ENCODE measurements around the gene SAE1.
A peak's percentile ranks its signal among the peaks of the same experiment; 100 is the strongest.
"Not testable (repeated sequence)": the region's sequence is repeated elsewhere in the genome, so short reads cannot be mapped to it uniquely, and the experiment has no call there.

The SAE1 gene

GRCh38 chr19:47243364-47243775, 112.7 kb downstream of the SAE1 start:
- DNase-seq: no peak

- peak; percentile 91 for DNase-seq
Observed at GRCh38 chr19:47243776-47244547, 113.3 kb downstream of the SAE1 start.

- peak; percentile 71 for DNase-seq
Observed at GRCh38 chr19:47247308-47247990, 116.8 kb downstream of the SAE1 start.

- DNase-seq: not testable (repeated sequence)
Observed at GRCh38 chr19:47253016-47253415, 122.4 kb downstream of the SAE1 start.

GRCh38 chr19:47253467-47253881, 122.8 kb downstream of the SAE1 start:
- DNase-seq: no peak

GRCh38 chr19:47253970-47254369, 123.3 kb downstream of the SAE1 start:
- no peak for DNase-seq

GRCh38 chr19:47255879-47256692, 125.5 kb downstream of the SAE1 start, which contains the start of gene CCDC9:
Gene CCDC9, plus strand, starts transcription at chr19:47256525. Its CDS starts 1,876 bp downstream, at chr19:47258401.
- DNase-seq: peak; percentile 96

GRCh38 chr19:47256693-47257410, 126.2 kb downstream of the SAE1 start:
- peak; percentile 99 for DNase-seq

- DNase-seq: no peak
Observed at GRCh38 chr19:47257411-47258169, 127.0 kb downstream of the SAE1 start.

- no peak for DNase-seq
Observed at GRCh38 chr19:47258434-47258833, 127.8 kb downstream of the SAE1 start.

- no peak for DNase-seq
Observed at GRCh38 chr19:47258895-47259555, 128.4 kb downstream of the SAE1 start.
